Measurements from ENCODE around the gene PDCD10.

PDCD10 gene

DNA sequence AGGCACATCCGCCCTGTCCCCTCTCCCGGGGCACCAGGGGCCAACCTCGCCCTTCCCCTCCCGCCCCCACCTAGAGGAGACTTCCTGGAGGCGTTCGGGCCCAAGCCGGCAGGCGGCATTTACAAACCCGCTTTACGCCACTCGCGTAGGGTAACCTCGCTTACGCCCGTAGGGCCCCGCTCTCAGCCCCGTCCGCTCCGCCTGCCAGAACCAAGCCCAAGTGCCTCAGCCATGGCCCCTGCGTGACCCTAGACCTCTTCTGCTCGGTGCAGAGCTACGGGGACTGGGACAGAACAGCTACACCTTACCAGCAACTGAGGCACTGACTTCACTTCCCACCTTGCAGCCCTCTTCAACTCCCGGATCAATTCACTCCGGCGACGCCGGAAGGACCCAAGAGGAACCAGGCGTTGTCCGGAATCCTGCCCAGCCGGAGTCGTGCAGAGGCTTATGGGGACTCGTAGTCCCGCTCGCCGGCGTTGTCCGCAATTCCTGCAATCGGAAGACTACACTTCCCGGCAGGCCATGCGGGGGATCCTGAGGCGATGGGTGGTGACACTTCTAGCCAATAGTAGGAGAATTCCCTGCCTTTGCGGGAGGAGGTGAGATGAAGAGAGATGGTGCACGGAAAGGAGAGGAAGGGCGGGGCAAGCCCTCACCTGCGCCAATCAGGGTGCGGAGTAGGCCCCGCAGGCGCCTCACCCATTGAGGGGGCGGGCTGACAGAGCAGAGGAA lies at the start of gene PDCD10:
TSS of gene PDCD10 (minus strand) at position 395 of the 735 bp plus-strand sequence. CDS start 14,735 bp downstream, outside the sequence.
- DNase-seq (ENCODE audit: low read depth, low spot score): peak; percentile 99

DNA sequence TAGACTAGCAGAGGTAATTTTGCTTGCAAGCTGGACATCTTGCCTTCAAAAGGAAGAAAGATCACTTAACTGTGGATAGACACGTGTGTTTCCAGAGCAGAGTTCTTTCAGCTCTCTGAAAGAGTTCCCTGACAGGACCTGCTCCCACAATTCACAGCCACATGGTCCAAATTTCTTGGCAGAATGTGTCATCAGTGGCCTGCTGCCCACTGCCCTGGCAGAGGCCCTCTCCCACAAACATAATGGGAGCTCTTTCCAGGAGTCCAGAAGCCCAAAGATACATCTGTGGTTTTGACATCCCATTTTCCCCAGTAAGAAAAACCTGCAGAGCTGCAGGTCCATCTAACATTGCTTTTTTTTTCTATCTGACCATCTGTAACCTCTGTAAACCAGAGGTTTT lies 49.1 kb upstream of the PDCD10 start:
- DNase-seq (ENCODE audit: low read depth, low spot score): peak; percentile 57

DNA sequence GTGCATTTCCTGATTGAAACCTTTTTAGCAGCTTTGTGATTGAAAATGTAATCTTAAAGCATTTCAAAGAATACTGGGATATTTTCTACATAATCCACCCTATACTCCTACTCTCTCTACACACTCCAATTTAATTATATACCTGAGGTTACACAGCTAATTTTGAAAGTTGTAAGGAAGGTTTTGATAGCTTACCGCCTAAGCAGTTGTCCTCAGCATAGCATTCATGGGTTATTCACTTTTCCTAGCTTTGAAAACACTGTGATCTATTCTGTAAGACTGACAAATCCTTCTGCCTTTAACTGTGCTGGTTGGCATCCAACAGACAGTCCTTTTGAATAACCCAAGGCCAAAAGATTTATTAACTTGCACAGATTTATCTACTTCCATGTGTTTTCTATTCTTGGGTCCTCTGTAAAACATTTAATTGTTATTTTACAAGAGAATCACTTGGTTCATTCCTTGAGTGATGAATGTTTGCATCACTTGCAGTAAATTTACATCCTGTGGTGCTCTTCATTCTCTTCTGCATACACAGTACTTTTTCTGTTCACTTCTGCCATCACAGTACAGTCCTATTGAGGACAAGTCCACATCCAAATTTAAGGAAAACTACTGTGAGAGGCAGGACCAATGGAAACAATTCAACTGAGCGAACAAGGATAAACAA lies 45.7 kb upstream of the PDCD10 start:
- no peak for DNase-seq (ENCODE audit: low read depth, low spot score)

DNA sequence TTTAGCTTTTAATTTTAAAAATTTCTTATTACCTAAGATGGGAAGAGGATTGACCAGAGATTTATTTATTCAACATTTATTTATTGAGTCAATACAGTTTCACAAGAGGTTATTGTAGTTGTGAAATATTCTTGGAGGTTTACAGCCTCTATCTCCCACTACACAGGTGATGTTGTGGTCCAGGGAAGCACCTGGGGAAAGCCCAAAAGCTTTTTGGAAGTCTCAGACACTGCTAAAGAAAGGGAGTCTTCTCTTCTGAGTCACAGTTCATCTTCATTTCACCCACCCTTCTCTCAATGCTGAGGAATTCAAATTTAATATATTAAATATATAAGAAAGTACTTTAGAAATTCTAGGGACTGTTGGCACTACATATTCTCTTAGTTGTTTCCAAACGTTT lies 42.7 kb upstream of the PDCD10 start:
- DNase-seq (ENCODE audit: low read depth, low spot score): no peak

DNA sequence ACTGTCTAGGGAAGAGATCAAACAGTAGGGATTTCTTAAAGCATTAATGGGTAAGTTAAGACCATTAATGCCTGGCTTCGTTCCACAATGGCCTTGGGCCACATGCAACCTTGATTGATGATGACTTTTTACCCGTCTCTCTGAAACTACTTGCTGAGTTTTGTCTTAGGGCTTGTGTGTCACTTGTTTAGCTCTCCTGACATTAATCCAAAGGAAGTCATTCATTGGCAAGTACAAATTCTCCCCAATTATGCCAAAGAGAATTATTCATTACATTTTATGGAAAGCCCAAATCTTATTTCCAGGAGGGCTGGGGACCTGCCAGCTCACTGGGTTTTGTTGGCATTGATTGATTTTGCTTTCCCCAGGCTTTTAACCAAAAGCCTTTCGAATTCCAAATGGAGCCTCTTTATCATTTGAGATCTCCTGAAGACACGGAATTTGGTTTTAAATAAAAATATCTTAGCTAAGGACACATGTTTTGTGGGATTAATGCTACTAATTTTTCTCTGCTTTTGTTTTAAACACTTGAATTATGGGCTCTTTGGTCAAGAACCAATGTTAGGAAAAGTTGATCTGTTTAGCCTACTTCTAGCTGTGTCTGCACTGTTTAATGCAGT lies 41.5 kb upstream of the PDCD10 start:
- DNase-seq (ENCODE audit: low read depth, low spot score): peak; percentile 21

DNA sequence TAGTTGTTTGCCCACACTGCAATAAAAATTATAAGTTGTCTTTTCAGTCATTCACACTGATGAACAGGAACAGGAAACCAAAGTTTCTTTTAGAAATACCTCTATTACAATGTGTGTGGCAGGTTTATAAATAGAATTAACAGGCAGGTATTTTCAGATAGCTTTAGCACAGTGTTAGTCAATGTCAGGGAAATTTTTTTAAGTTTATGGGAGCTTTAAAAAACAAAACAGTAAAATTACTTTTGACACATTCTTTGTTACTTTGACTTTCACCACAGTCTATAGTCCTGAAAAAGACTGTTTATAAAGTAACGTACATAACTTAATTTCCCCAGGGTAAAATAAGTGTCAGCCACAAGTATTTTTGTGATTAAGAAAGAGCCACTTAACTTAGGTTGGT lies 38.9 kb upstream of the PDCD10 start:
- no peak for DNase-seq (ENCODE audit: low read depth, low spot score)

DNA sequence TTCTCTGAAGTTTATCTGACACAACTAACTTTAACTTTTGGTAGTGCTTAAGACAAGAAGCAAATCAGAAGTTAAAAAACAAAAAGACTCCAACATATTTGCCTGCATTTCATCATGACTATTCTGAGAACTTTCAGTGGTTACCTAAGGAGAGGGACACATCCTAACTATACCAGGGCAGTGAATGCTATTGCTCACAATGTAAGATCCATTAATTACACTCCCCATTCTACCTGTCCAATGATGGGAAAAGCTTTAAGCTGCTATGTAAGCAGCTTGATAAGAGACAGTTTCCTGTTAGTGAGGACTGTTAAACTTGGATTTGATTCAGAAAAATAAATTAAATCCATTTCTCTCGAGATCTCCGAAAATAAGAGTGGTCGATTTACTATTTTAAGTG lies 38.3 kb upstream of the PDCD10 start:
- DNase-seq (ENCODE audit: low read depth, low spot score): no peak

DNA sequence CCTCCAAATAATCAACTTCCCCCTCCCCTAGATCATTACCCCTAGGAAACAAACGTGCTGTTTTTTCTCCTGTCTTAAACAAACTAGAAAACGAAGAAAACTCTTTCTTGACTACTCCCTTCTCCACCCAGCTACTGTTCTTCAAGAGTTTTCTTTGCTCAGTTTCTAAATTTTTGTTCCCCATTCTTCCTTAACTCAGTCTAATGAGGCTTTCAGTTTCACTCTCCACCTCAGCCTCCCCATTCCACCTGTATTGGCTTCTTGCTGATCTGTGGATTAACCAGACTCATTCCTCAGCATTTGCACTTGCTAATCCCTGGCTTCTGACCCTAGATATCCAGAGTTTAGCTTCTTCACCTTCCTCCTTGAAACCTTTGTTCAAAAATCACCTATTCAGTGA lies 27.6 kb upstream of the PDCD10 start:
- DNase-seq (ENCODE audit: low read depth, low spot score): no peak

DNA sequence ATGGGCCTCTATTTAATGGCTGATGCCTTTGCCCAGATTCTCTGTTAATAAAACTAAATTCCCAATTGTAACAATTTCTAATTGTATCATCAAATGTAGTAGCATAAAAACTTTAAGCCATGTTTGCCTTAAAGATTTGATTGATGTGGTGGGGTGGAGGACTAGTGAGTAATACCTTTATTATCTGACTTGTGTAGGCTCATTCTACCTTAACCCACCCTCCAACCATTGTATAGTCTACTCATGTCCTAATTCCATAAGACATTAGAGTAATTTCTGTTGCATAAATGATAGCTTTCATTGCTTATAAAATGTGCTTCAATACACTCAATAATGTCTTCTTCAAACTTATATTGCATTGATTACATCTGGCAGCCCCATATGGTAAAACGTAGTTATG lies 26.6 kb upstream of the PDCD10 start:
- DNase-seq (ENCODE audit: low read depth, low spot score): no peak

DNA sequence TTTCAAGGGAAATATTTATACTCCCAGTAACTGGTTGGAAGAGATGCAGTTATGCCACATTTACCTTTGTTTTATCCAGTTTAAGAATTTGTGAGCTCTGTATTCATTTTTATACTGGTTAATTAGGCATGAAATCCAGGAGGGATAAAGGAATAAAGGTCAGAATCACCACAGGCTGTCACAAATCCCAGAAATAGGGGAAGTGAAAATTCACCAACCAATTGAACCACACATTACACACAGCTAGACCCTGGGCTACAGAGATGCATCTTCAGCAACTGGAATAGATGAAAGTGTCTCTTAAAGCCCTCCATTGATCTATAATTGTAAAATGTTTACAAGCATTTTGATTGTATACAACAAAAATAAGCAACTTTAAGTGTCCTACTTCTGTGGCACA lies 19.4 kb upstream of the PDCD10 start:
- no peak for DNase-seq (ENCODE audit: low read depth, low spot score)

DNA sequence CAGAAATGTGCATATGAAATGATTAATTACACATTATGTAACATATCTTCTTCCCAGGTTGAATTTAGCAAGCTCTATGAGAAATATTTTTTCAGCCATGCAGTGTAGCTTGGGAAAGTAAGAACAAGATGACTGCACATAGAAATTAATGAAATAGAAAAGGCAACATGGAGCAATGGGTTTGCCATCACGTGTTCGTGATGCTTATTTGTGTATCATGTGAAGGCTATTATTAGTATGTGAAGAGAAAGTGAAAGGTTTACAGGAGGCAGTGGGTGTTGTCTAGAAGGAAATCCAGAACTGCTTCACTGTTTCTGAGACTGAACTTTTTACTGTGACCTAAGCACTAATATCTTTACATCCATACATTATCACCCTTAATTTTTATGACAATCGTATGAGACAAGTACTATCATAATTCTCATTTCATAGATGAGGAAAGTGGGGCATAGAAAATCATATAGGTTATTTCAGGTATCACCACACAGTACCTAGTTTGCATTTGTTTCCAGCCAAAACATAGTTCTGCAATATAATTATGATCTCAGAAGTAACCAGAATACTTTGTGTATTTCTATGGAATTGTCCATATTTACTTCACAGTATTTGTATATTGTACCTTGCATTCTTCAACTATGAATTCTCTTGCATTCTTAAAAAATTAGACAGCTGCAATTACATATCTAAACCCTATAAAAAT lies 15.7 kb upstream of the PDCD10 start:
- DNase-seq (ENCODE audit: low read depth, low spot score): no peak

DNA sequence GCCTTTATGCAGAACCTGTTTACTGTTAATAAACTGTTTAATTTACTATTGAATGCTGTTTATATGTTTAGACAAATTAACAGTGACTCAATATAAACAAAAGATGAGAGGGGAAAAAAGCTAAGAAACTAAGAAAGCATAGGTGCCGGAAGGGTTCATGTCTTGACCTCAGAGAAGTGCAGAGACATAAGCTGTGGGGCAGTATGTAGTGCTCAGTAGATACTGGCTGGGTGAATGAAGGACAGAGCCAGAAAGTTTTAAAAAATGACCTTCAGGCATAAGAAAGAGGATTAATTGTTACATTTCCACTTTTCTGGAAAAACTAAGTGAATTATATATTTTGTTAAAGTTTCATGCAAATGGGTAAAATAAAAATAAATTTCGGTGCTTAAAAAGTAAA lies 15.0 kb upstream of the PDCD10 start:
- DNase-seq (ENCODE audit: low read depth, low spot score): no peak

DNA sequence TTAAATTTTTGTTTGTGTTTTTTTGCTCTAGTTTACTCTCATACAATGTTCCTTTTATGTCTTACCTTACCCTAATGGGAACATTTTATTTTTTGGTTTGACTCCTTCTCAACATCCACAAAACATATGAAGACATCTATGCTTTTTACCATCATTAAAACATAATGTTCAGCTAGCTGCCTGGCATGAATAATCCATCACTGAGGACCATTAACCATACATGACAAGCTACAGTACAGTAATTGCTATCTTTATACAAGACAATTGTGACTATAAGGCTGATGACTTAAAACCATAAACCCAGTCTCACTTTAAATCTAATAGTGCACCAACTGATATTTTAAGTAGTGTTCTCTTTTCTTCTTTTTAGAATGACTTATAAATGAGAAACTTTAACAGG lies 14.5 kb upstream of the PDCD10 start:
- DNase-seq (ENCODE audit: low read depth, low spot score): no peak

DNA sequence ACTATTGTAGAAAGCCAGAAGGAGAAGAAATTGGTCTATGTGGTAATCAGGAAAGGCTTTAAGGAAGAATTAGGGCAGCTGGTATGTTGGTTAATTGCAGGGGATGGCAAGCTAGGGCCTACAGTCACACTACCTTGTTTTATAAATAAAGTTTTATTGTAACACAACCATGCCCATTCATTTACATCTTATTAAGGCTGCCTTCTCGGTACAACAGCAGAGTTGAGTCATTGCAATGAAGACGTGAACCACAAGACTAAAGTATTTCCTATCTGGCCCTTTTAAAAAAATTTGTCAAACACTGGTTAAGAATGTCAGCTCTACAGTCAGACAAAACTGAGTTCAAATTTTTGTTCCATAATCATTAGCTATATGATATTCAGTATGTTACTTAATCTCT lies 9.1 kb upstream of the PDCD10 start:
- no peak for DNase-seq (ENCODE audit: low read depth, low spot score)

DNA sequence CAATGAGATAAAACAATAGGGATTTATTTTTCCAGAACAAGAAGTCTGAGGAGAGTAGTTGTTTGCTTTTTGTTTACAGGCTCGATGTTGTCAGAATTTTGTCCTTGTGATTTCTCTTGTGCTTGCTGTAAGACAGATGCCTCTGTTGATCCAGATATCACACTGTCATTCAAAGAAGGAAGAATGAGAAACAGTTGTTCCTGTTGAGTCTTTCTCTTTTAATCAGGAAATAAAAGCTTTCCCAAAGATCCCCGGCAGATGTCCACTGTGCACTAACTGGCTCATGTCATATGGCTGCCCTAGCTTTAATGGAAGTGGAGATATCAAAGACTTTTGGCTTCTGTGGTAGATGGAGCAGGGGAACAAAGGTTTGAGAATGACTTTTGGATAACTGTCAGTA lies 7.6 kb upstream of the PDCD10 start:
- no peak for DNase-seq (ENCODE audit: low read depth, low spot score)

DNA sequence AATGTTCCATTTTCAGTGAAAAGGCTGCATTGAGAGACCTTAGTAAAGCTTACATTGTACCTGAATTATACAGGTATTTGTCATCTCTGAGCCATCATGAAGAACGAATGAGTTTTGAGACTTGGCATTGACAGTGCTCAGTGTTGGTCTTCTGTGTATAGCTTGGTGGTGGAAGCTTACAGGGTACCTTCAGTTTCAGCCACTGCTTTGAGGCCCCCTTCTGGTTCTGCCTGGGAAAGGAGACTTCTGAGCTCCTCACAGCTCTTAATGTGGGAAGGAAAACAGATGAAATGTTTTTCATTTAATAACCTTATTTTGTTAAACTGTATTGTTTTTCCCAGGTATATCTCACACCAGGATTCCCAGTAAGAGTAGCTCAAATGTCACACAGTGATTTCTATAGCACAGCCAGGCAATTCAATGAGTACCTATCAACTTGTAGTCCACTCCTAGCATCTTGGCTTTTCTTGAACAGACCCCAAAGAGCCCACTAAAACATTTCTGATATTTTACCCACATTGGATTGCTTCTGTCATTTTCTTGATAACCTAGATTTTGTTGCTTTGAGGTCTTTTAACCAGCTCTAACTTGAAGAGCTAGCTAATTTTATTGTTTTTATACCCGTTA lies 6.4 kb upstream of the PDCD10 start:
- DNase-seq (ENCODE audit: low read depth, low spot score): peak; percentile 45

DNA sequence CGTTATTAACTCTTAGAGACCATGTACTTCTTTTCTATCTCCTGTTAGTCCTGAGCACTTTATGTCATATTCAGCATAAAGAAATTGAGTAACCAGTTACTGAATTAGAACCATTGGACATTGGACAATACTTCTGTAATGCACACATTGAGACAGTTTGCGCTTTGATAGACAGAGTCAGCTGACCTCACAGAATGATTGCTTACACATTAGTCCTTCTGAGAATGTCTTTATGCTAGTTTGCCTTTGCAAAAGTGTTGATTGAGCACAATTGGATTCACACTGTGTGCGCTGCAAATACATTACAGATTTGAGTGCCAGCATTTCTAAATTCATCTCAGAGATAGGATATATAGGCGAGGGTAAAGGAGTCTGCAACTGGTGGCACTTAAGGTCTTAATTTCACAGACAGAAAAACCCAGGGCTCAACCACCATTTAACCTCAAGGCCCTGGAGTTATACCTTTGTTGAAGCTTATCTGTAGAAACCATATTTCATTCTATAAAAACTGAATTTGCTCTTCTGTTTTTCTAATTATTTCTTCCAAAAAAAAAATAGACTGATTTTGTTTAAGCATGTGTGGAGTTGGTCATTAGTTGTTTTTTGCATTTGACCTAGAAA lies 4.6 kb upstream of the PDCD10 start:
- no peak for DNase-seq (ENCODE audit: low read depth, low spot score)

DNA sequence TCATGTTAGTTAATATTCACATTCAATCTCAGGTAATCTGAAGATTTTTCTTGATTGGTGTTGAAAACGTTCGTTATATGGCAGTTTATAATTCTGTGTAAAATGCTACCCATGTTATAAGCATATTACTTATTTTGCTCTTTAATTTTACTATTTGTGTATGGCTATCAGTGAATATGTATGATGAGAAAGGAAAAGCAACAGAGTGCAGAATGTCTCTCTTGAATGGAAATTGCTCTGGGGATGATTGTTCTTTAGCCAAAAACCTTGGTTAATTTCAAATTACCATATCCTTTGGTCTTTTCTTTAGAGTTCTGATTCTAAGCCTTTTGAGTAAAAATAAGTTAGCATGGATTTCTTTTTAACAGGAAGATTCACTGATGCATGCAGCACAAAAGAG lies 3.3 kb upstream of the PDCD10 start:
- DNase-seq (ENCODE audit: low read depth, low spot score): no peak

DNA sequence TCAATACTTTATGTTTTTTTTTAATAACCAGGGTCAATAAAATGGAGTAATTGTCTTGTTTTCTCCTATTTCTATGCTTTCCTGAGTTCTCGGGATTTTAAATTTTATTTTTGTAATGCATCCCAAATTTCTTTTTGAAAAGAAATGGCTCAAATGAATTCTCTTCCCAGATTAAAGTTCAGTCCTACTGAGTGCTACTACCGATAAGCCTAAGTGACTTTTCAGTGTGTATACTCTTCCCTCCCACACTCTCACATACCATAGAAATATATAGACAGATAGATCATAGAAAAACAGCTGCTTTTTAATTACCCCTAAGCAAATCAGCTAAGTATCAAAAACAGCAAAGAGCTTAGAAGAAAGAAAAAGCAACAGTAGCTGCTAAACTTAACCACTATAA lies 2.3 kb upstream of the PDCD10 start:
- no peak for DNase-seq (ENCODE audit: low read depth, low spot score)

DNA sequence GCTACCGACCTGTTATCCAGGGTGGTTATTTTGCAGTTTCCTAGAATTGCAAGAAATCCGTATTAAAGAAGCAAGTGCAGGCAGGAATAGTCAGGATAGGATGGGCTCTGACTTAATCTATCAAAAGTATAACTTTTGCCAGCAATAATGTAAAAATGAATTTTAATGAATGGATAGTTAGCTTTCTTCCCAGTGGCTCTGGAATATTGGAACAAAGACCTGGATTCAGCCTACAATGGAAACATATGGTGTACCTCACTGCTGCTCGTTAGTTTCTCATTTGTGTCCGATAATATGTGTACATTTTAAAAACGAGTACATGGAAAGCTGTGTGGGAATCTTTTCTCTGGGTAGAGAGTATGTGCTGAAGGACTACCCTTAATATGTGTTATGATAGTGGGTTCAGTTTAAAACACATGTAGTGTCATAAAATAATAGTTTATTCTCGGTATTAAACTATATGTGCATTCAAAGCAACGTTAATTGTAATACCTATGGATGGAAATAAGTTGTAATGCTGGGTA lies 1.6 kb upstream of the PDCD10 start:
- DNase-seq (ENCODE audit: low read depth, low spot score): no peak

Data from astrocyte of the hippocampus (primary cell).